GM23248 (cell line): ENCODE results near the gene ADGRF5. TPM values are rescaled to one million over a fixed set of nuclear protein-coding genes. Genes with fewer than 3 reads are reported as not detected.

Experiments
- DNase-seq: peaks from one replicate; pipeline ENCODE4 v3.0.0-alpha.2; 2015
- H2AFZ ChIP-seq: fragments of 200-600 bp; sonication (generic); 2 replicates; pipeline ENCODE4 v1.6.1; 2016; ENCODE audit warnings: antibody characterized with exemption
- H3F3A ChIP-seq: fragments of 200-600 bp; sonication (generic); 2 replicates; pipeline ENCODE4 v1.6.1; 2016; ENCODE audit warnings: mild to moderate bottlenecking, antibody characterized with exemption, mixed run types; ENCODE audit not compliant: insufficient read depth
- H3K27ac ChIP-seq: fragments of 200-600 bp; sonication (generic); 2 replicates; pipeline ENCODE4 v1.5.1; 2016; ENCODE audit warnings: mild to moderate bottlenecking
- H3K27me3 ChIP-seq: fragments of 200-600 bp; sonication (generic); replicated peaks from 2 replicates; pipeline ENCODE4 v1.6.1; 2016; ENCODE audit warnings: mild to moderate bottlenecking; ENCODE audit not compliant: insufficient read depth
- H3K36me3 ChIP-seq: fragments of 200-600 bp; sonication (generic); 2 replicates; pipeline ENCODE4 v1.6.1; 2016; ENCODE audit warnings: low read depth, mild to moderate bottlenecking
- H3K4me1 ChIP-seq: fragments of 200-600 bp; sonication (generic); 2 replicates; pipeline ENCODE4 v1.6.1; 2016; ENCODE audit warnings: mild to moderate bottlenecking; ENCODE audit not compliant: insufficient read depth
- H3K4me2 ChIP-seq: fragments of 200-600 bp; sonication (generic); one replicate; pipeline ENCODE4 v1.6.1; 2016; ENCODE audit warnings: mild to moderate bottlenecking; ENCODE audit not compliant: unreplicated experiment
- H3K4me3 ChIP-seq: fragments of 200-600 bp; sonication (generic); 2 replicates; pipeline ENCODE4 v1.5.1; 2016; ENCODE audit warnings: mild to moderate bottlenecking
- H3K79me2 ChIP-seq: fragments of 200-600 bp; sonication (generic); 2 replicates; pipeline ENCODE4 v1.6.1; 2016; ENCODE audit warnings: mild to moderate bottlenecking; ENCODE audit not compliant: insufficient read depth
- H3K9ac ChIP-seq: fragments of 200-600 bp; sonication (generic); 2 replicates; pipeline ENCODE4 v1.6.1; 2016; ENCODE audit warnings: mild to moderate bottlenecking
- H3K9me2 ChIP-seq: fragments of 200-600 bp; sonication (generic); 2 replicates; pipeline ENCODE4 v1.6.1; 2016; ENCODE audit warnings: mixed run types, mild to moderate bottlenecking, moderate library complexity; ENCODE audit not compliant: insufficient read depth
- H3K9me3 ChIP-seq: fragments of 200-600 bp; sonication (generic); one replicate; pipeline ENCODE4 v1.6.1; 2017; ENCODE audit warnings: low read depth
- H4K20me1 ChIP-seq: fragments of 200-600 bp; sonication (generic); 2 replicates; pipeline ENCODE4 v1.6.0; 2016; ENCODE audit not compliant: insufficient read depth
- EZH2 ChIP-seq: fragments of 200-600 bp; sonication (generic); IDR thresholded peaks from 2 replicates; pipeline ENCODE4 v1.6.1; 2018; ENCODE audit warnings: antibody characterized with exemption, mild to moderate bottlenecking; ENCODE audit not compliant: insufficient read depth, poor library complexity, severe bottlenecking
- EZH2phosphoT487 ChIP-seq: fragments of 200-600 bp; sonication (generic); IDR thresholded peaks from 2 replicates; pipeline ENCODE4 v1.6.1; 2018; ENCODE audit warnings: antibody characterized with exemption, moderate library complexity, mild to moderate bottlenecking, low read depth; ENCODE audit not compliant: insufficient read depth
- WGBS, 2 experiments: methylation state at CpG; one replicate each; pipeline ENCODE4 v1.1.6; 2015 to 2017; ENCODE audit warnings: low lambda C conversion rate in 2 of 2, low coverage in 1 of 2; ENCODE audit errors: missing lambda C conversion rate in 2 of 2; 5-methylcytosine and 5-hydroxymethylcytosine counted together
- in situ Hi-C: fragments of 300-500 bp; cut with MboI; formaldehyde crosslinking; loops from 2 replicates; pipeline ENCODE4 v1.15.0; 2020
- polyA plus RNA-seq: library from polyadenylated mRNA; unstranded; fragments of >200 nt; fragmentation: Nextera tagmentation; extraction: Ambion mirVana; gene quantifications from 2 replicates; pipeline ENCODE4 v1.2.1, GENCODE V29; 2016
- total RNA-seq: library from RNA; depleted of rRNA; stranded (reverse); fragments of >200 nt; shearing (Covaris generic); gene quantifications from 2 replicates; pipeline ENCODE4 v1.2.3, GENCODE V29; 2014

The ADGRF5 gene
- total and polyA plus RNA-seq, 2 experiments from 2014 or later: 0.29 to 0.65 TPM

DNA sequence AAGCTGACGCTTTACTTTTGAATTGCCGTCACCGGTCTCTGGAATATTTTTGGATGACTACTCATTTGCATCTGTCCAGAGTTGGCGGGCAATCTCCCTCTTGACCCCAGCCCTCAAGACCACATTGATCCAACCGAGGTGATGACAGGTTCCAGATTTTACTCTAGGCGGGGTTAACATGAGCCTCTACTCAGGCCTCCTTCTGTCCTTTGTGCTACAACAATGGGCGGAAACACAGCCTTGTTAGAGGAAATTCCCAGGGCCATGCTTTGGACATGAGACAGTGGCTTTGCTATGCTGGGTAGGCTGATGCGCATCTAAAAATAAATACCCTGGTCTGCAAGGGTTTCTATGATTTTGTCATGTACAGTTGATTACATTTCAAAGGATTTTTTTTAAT is 27.0 kb upstream of the ADGRF5 start:
- TF ChIP-seq EZH2phosphoT487: no peak
- no peak for TF ChIP-seq EZH2
- no peak overlapping the region for H3K27ac ChIP-seq
- H3K4me2 ChIP-seq: no peak overlapping the region
- no peaks in the 10 kb centered on the region for H3F3A ChIP-seq
- no peak overlapping the region for H3K9ac ChIP-seq
- no peaks in the 10 kb centered on the region for H3K9me2 ChIP-seq
- no peak for DNase-seq
- WGBS, 2 experiments: 52 to 55% methylated on average over 8 of the region's 8 CpGs
- H3K4me1 ChIP-seq: no peaks in the 10 kb centered on the region
- no peaks in the 10 kb centered on the region for H3K36me3 ChIP-seq
- in situ Hi-C loops: no loop called here
- 0 out of 2 replicates have a peak, but pooled peaks cover 3% of the 10 kb centered on the region for H3K27me3 ChIP-seq
- H3K79me2 ChIP-seq: no peaks in the 10 kb centered on the region
- H3K9me3 ChIP-seq: no peaks in the 10 kb centered on the region
- no peaks in the 10 kb centered on the region for H4K20me1 ChIP-seq
- H2AFZ ChIP-seq: no peak overlapping the region
- no peak overlapping the region for H3K4me3 ChIP-seq

DNA sequence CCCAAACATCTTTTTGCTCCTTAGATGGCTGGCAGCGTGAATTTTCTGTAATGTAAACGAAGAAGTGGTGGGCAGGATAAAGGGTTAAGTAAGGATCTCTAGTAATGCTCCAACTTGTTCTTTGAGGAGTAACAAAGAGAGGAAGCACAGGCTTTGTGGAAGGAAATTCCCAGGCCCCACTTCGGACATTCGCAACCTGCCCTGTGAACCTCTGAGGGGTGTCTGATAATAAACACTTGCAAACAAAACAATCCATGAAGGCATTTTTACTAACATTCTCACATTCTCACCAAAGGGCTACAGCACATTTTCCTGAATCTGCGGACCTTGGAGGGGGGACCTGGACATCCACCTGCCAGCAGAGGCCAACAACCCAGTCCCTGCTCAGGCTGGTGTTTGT is 25.8 kb upstream of the ADGRF5 start:
- Histone ChIP-seq H3K4me2 (no peak overlapping the region), H3K79me2 (no peaks in the 10 kb centered on the region), H3K27ac (no peak overlapping the region), H3K4me3 (no peak overlapping the region), H3K36me3 (no peaks in the 10 kb centered on the region), H2AFZ (no peak overlapping the region), H4K20me1 (no peaks in the 10 kb centered on the region), H3K9me2 (no peaks in the 10 kb centered on the region), H3K4me1 (no peaks in the 10 kb centered on the region), H3F3A (no peaks in the 10 kb centered on the region), H3K27me3 (0 out of 2 replicates have a peak, but pooled peaks cover 3% of the 10 kb centered on the region), H3K9ac (no peak overlapping the region), H3K9me3 (no peaks in the 10 kb centered on the region)
- TF ChIP-seq EZH2phosphoT487 (no peak), EZH2 (no peak)
- no peak for DNase-seq
- in situ Hi-C loops: no loop called here
- 46 to 53% methylated on average over 5 of the region's 5 CpGs for WGBS, 2 experiments

DNA sequence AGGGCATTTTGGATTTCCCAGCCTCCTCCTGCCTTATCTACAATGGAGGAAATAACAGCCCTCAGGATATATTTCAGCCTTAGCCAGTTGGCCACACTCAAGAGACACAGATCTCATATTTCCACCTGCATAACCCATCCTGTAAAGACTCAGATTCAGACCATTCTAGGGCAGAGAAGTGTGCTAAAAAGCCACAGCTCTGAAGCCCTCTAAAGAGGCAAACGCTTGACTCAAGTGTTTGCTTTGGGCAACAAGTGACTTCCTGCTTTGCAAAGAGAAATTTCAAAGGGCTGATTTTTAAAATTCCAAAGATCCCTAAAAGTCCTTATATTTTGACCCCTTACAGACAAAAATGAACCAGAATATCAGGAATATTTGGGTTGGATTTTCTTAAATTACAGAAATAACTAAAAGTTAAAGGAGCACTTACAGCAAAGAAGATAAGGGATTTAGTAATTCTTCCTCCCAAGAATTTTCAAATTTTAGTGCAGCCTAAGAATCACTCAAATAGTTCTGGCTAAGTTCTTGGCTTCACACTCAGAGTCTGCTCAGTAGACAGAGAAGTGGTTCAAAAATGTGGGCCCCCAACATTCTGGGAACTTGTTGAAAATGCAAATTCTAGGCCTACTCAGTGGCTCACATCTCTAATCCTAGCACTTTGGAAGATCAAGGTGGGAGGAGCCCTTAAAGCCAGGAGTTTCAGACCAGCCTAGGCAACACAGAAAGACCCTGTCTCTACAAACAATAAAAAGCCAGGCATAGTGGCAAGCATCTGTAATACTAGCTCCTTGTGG is 18.9 kb upstream of the ADGRF5 start:
- no peaks in the 10 kb centered on the region for H3K9me2 ChIP-seq
- no peaks in the 10 kb centered on the region for H3K27me3 ChIP-seq
- in situ Hi-C loops: no loop called here
- no peaks in the 10 kb centered on the region for H3K36me3 ChIP-seq
- H3K27ac ChIP-seq: no peak overlapping the region
- TF ChIP-seq EZH2: no peak
- H3K79me2 ChIP-seq: no peaks in the 10 kb centered on the region
- no peaks in the 10 kb centered on the region for H3K4me1 ChIP-seq
- H3K9me3 ChIP-seq: no peaks in the 10 kb centered on the region
- no peaks in the 10 kb centered on the region for H3F3A ChIP-seq
- DNase-seq: no peak
- 27 to 30% methylated on average over 1 of the region's 1 CpG for WGBS, 2 experiments
- no peak overlapping the region for H3K4me2 ChIP-seq
- H4K20me1 ChIP-seq: no peaks in the 10 kb centered on the region
- no peak overlapping the region for H3K4me3 ChIP-seq
- no peak overlapping the region for H3K9ac ChIP-seq
- no peak overlapping the region for H2AFZ ChIP-seq

DNA sequence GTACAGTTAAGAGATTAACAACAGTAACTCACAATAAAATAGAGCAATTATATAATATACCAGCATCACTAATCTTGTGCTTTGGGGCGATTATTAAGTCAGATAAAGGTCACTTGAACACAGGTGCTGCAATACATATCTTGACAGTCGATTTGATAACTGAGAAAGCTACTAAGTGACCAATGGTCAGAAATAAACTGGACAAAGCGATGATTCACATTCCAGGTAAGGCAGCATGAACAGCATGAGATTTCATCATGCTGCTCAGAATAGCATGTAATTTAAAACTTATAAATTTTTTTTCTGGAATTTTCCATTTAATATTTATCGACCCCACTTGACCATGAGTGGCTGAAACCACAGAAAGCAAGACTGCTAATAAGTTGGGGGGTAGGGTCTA is 15.9 kb upstream of the ADGRF5 start:
- H3K27me3 ChIP-seq: no peaks in the 10 kb centered on the region
- H2AFZ ChIP-seq: no peak overlapping the region
- DNase-seq: no peak
- H3F3A ChIP-seq: no peaks in the 10 kb centered on the region
- no peak overlapping the region for H3K27ac ChIP-seq
- H3K9me3 ChIP-seq: no peaks in the 10 kb centered on the region
- H3K36me3 ChIP-seq: no peaks in the 10 kb centered on the region
- no peaks in the 10 kb centered on the region for H4K20me1 ChIP-seq
- H3K4me1 ChIP-seq: no peaks in the 10 kb centered on the region
- H3K9ac ChIP-seq: no peak overlapping the region
- no peak for TF ChIP-seq EZH2phosphoT487
- no peak overlapping the region for H3K4me2 ChIP-seq
- 21 to 22% methylated on average over 4 of the region's 4 CpGs for WGBS, 2 experiments
- in situ Hi-C loops: no loop called here
- no peak overlapping the region for H3K4me3 ChIP-seq
- no peaks in the 10 kb centered on the region for H3K9me2 ChIP-seq
- H3K79me2 ChIP-seq: no peaks in the 10 kb centered on the region

DNA sequence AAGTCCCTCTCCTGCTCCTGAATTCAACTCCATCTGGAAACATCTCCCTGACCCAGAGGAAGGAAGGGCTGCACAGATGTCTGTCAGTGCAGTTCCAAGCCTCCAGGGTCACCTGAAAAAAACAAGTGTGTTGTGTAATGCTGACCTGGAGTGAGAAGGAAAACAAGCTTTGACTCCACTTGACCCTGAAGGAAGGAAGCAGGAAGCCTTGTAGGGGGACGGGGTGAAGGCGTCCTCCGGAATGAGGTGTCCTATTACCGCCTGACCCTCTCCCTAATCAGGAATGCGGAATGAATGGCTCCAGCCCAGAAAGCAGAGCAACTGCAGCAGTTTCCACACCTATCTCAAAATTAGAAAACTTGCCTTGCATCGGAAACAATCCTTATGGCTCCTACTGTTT is 13.9 kb upstream of the ADGRF5 start:
- no peaks in the 10 kb centered on the region for H3K27me3 ChIP-seq
- no peak overlapping the region for H3K4me3 ChIP-seq
- in situ Hi-C loops: no loop called here
- no peak overlapping the region for H3K9ac ChIP-seq
- H3K4me2 ChIP-seq: no peak overlapping the region
- no peak overlapping the region for H2AFZ ChIP-seq
- no peaks in the 10 kb centered on the region for H3K4me1 ChIP-seq
- H3K79me2 ChIP-seq: no peaks in the 10 kb centered on the region
- no peak overlapping the region for H3K27ac ChIP-seq
- no peaks in the 10 kb centered on the region for H3K9me2 ChIP-seq
- no peaks in the 10 kb centered on the region for H3K9me3 ChIP-seq
- 49 to 50% methylated on average over 6 of the region's 6 CpGs for WGBS, 2 experiments
- no peak for TF ChIP-seq EZH2
- no peak for TF ChIP-seq EZH2phosphoT487
- H3K36me3 ChIP-seq: no peaks in the 10 kb centered on the region
- no peaks in the 10 kb centered on the region for H3F3A ChIP-seq
- H4K20me1 ChIP-seq: no peaks in the 10 kb centered on the region
- no peak for DNase-seq
